Lower leg skin (tissue), 3 donors: Measurements from ENCODE around the gene GTPBP4.

ENCODE experiments used
- CTCF ChIP-seq, 3 donors: fragments of 450-650 bp; IDR thresholded peaks; one replicate each; pipeline ENCODE4 v1.5.1; 2016; ENCODE audit warnings: antibody characterized with exemption in 3 of 3, mild to moderate bottlenecking in 3 of 3, moderate library complexity in 2 of 3
- POLR2A ChIP-seq, 2 donors: fragments of 450-650 bp; IDR thresholded peaks; one replicate each; pipeline ENCODE4 v1.6.1; 2016 to 2017; ENCODE audit warnings: antibody characterized with exemption in 2 of 2, mild to moderate bottlenecking in 1 of 2, moderate library complexity in 1 of 2

- TF ChIP-seq CTCF (IDR thresholded peaks at IDR 0.05) (no peak), POLR2A (IDR thresholded peaks at IDR 0.05) (no peak)
Observed at GRCh38 chr10:1059902-1060301, 71.7 kb downstream of the GTPBP4 start.
